Stimulated activated CD4-positive, alpha-beta T cell treated with anti-CD3 and anti-CD28 coated beads, Interleukin-15, amount 100 ng/mL, for 24 hours (primary cell): ENCODE data around the gene CABP2.
"Not testable (repeated sequence)": the region's sequence is repeated elsewhere in the genome, so short reads cannot be mapped to it uniquely, and the experiment has no call there.

Experiments
- DNase-seq: peaks from one replicate; pipeline ENCODE4 v3.0.0-alpha.2; 2020

CABP2 gene

DNA sequence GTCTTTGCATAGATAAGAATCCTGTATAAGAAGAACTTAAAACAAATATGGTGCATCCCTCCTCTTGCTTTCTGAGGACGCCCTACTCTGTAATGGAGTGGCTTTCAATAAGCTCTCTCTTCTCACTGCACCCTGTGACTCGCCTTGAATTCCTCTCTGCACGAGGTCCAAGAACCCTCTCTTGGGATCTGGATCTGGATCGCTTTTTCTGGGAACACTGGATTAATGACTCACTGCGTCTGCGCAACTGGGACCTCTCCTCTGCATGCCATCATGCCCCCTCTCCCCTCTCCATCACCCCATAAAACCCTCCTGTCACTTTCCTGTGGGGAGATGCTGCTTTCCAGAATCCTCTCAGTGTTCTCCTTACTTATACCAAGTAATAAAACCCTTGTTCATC, 15.1 kb upstream of the CABP2 start:
- no peak for DNase-seq

- no peak for DNase-seq
Measured at GRCh38 chr11:67535561-67535960, 12.3 kb upstream of the CABP2 start.

DNA sequence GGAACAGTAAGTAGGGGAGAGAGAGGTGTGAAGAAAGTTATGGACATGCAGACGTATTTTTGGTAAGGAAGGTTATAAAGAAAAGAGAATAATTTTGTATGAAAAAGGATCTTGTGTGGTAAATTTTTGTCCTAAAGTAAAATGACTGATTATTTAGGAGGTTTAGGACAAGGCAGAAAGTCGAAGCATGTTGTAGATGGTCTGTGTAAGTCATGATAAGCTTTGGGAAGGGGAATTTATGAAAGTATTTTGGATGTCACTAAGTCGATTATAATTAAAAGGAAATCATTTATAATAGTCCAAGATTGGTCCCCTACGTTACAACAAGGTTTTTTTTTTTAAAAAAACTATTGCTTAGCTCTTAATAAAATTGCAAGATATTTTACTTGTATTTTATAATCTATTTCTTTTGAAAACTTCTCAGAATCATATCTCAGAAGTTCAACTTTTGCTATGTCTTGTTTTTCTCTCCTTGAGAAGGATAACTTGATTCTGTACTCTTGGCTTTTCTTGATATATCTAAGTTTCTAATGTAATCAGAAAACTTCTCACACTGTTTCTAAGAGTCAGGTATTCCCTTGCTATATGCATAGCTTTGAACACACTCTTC, 10.9 kb upstream of the CABP2 start:
- DNase-seq = no peak

GRCh38 chr11:67532889-67533288, 9.6 kb upstream of the CABP2 start:
- DNase-seq = no peak

GRCh38 chr11:67530282-67530592, 7.0 kb upstream of the CABP2 start:
- no peak for DNase-seq

- no peak for DNase-seq
Measured at GRCh38 chr11:67528376-67528775, 5.1 kb upstream of the CABP2 start.

GRCh38 chr11:67525275-67525976, 2.2 kb upstream of the CABP2 start:
- DNase-seq = no peak

- DNase-seq = no peak
Measured at GRCh38 chr11:67524480-67524808, 1.2 kb upstream of the CABP2 start.

DNA sequence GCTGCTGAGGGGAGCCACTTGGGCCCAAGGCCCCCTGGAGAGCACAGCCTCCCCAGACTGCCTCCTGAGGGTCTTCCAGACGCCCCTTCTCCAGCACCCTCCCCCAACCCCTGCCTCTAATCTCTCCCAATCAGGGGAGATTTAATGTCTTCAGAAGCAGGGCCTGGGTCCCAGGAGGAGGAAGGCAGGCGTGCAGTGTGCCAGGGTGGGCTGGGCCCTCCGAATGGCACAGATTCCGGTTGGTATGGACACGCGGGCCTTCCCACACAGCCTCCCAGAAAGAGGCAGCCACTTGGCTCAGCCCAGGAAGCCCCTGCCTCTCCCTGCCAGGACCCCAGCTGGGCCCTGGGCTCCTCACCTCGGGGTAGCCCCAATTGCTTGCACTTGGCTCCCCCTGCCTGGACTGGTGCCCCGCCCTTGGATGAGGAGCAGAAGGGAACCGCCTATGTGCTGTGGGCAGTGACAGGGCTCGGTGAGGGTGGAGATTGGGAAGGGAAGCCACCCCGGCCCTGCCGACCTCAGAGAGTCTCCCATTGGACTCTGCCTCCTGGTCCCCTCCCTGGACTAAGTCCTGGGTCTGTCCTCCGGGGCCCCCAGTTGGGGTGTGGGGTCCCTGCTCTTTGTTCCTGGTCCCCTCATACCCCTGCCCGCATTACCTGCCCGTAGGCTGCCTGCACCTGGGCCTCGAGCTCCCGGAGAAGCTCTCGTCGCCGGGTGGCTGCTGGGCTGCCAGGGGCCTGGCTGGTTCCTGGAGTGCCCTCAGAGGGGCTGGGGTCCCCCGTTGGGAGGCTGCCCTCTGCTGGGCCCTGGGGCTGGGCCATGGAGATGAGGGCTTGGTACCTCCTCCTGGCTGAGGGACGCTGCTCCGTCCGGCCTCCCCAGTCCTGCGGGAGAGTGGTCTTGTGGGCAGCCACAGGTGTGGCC, 572 bp upstream of the CABP2 start:
- DNase-seq = no peak

DNA sequence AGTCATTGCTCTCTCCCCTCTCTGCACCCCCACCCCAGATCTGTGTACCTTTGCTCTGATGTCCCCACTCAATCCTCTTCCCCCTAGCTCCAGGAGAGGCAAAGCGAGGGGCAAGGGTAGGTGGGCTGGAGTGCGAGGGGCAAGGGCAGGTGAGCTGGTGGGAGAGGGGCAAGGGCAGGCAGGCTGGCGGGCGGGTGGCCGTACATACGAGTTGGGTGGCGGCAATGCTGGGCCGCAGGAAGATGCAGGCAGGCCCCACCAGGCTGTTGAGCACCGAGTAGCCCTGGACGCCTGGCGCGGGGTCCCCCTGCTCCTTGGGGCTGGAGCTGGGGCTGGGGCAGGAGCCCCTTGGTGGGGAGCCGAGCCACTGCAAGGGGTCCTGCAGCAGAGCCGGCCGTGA, 908 bp downstream of the CABP2 start:
- no peak for DNase-seq

DNA sequence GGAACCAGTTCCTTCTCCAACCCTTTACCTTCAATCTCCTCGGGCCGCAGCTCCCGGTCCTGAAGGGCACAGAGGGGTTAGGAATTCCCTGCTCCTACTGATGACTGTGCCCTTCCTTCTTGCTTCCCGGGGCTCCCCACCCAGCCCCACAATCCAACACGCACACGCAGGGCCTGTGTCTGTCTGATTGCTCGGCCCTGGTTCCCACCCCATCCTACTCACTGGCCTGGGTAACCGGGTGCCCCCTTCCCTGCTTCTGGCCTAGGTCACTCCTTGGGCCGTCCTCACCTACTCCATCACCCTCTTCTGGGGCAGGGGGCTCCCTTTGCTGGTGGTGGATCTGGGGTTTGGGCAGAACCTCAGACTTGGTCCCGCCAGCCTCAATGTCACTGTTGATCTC, 1.3 kb downstream of the CABP2 start:
- no peak for DNase-seq

DNA sequence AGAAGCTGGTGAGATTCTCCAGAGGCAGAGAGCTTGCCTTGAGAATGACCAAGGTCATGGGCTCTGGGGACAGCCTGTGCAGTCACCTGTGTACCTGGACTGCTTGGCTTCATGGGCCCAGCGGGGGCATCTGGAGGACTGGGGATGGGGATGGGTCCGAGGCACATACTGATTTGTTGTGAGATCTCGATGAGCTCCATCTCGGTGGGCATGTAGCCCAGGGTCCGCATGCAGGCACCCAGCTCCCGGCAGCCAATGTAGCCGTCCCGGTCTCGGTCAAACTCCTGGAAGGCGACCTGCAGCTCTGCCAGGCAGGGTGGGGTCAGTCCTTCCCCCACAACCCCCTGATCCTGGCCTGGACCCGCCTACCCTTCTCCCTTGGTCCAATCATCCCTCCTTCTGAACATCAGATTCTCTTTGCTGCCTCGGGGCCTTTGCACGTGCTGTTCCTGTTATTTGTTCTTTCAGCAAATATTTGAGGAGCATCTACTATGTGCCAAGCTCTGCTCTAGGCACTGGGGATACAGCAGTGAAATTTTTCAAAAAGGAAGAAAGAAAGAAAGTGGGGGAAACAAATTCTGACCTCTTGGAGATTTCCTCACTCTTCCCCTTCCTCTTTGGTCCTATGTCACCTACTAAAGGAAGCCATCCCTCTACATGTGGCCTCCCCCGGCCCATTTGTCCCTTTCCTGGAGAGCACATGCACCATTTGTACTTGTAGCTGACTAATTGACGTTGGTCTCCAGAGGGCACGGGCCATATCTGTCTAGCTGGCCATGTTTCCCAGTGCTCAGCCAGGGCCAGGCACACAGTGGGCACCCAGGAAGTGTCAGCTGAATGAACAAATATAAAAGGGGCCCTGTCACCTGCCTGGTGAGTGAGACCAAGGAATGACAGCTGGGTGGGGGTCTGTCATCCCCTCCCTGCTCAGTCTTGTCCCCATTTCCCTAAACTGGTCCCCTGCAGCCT, 2.1 kb downstream of the CABP2 start:
- no peak for DNase-seq

GRCh38 chr11:67519726-67520125, 3.5 kb downstream of the CABP2 start:
- no peak for DNase-seq

- DNase-seq = no peak
Measured at GRCh38 chr11:67517784-67518552, 5.3 kb downstream of the CABP2 start.

GRCh38 chr11:67516806-67517205, 6.4 kb downstream of the CABP2 start:
- no peak for DNase-seq

GRCh38 chr11:67514116-67514515, 9.1 kb downstream of the CABP2 start:
- DNase-seq = no peak

GRCh38 chr11:67511558-67511957, 11.7 kb downstream of the CABP2 start:
- DNase-seq = not testable (repeated sequence)

DNA sequence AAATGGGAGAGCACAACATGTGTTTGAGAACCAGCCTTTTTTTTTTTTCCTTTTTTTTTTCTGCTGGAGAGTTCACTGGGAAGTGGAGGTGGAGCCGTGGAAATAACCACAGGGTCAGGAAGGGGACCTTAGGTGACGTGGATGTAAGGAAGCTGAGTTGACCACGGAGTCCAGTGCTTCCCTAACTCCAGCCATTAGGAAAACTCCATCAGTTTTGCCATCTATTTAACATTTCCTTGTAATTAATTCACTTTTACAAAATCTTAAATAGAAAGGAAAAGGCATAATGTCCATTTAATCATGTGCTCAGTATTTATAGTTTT, 13.3 kb downstream of the CABP2 start:
- DNase-seq = no peak

DNA sequence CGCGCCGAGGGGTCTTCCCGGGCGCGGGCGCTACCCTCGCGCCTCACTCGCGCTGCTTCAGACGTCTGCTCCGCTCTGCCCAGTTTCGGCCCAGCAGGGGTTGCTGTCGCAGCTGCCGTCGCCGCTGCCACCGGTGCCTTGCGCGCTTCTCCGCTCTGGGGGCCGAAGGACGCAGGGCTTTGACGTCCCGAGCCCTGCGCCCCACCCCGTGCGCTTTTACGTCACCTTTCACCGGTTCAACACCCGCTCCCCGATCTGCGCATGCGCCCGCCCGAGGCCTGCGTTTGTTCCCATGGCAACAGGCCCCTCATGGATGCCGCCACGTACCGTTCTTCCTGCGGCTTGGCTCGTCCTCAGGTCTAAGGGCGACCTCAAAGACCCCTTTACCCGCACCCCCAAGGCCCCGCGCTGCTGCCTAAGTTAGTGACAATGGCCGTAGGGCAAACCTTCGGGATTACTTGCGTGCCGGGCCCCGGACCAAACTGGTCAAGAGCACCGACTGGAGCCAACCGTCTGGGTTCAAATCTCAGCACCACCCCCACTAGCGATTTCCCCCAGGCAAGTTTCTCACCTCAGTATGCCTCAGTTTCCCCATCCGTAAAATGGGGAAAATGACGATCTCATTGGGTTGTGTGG, 14.6 kb downstream of the CABP2 start:
- peak; percentile 100 for DNase-seq

DNA sequence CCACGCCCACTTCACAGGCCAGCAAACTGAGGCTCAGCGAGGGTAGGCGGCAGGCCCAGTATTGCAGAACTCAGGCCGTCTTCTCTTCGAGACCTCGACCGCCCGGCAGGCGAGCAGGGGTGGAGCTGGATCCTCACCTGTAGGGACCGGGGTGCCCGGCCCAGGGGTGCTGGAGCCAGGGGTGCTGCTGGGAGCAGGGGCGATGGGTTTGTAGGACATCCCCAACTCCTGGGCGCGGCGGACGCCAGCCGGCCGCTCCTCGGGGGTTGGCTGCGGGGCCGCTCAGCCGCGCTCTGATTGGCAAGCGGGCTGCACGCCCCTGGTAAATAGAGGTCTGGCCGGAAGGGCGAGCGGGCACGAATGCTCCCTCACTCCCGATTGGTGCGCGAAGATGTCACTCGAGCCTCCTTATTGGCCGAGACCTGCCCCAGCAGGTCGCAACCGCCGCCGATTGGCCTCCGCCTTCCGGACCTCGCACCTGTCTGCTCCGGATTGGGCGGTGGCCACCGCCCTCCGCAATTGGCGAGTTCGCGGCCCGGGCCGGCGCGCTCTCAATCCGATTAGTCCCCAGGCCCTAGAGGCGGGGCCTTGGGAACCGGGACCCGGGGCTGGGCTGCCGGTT, 15.3 kb downstream of the CABP2 start, which contains the start of gene CDK2AP2:
CDK2AP2 (minus strand) TSS at position 299 of the 622 bp plus-strand sequence; CDS start at position 219, 80 bp downstream.
- DNase-seq = peak; percentile 100

- DNase-seq = no peak
Measured at GRCh38 chr11:67507242-67507863, 15.9 kb downstream of the CABP2 start.
